ENCODE measurements around the gene PSD2. TPM values are rescaled to one million over a fixed set of nuclear protein-coding genes. Genes with fewer than 3 reads are reported as not detected.

PSD2 gene
- total and polyA plus RNA-seq, 2 donors (not counting 1 experiment from before 2014, with no cell fraction given), result 0.10 to 0.17 TPM

- Histone ChIP-seq H3K79me2 (ENCODE audit: control insufficient read depth, insufficient read depth, low read length) (no peaks in the 10 kb centered on the region), H3K4me3 (ENCODE audit: control extremely low read depth in 1 of 5, extremely low read depth in 1 of 5, insufficient read depth in 1 of 5, low read depth in 2 of 5, low read length in 4 of 5) (peak overlapping the region; percentile 1 to 86 (median 54)), H3K27ac (ENCODE audit: low read length in 2 of 2) (peak overlapping the region in 1 of 2 donors; percentile 60), H2AFZ (ENCODE audit: insufficient read depth, low read depth, low read length, poor library complexity, severe bottlenecking) (peak overlapping the region; percentile 88), H4K20me1 (ENCODE audit: control insufficient read depth, insufficient read depth, low read length, poor library complexity, severe bottlenecking) (no peaks in the 10 kb centered on the region), H3K9me3 (ENCODE audit: control extremely low read depth in 1 of 3, control insufficient read depth in 2 of 3, insufficient read depth in 1 of 3, low read length in 2 of 3) (no peaks in the 10 kb centered on the region), H3K4me1 (ENCODE audit: control insufficient read depth in 2 of 2, insufficient read depth in 2 of 2, low read length in 2 of 2) (peaks cover 8 to 16% of the 10 kb centered on the region in 2 donors), H3K9ac (ENCODE audit: low read length) (peak overlapping the region; percentile 77), H3K27me3 (replicated peaks in 1 of 4; ENCODE audit: control extremely low read depth in 1 of 4, control insufficient read depth in 3 of 4, insufficient read depth in 4 of 4, low read length in 3 of 4) (peaks cover 0 to 32% (median 16%) of the 10 kb centered on the region in 4 experiments), H3K4me2 (replicated peaks; ENCODE audit: low read depth, low read length, poor library complexity, severe bottlenecking) (peak overlapping the region; percentile 93), H3K36me3 (replicated peaks in 1 of 2; ENCODE audit: control extremely low read depth in 1 of 2, control insufficient read depth in 1 of 2, extremely low read depth in 1 of 2, insufficient read depth in 2 of 2, low read length in 1 of 2) (no peaks in the 10 kb centered on the region)
- peaks cover 13% of the 10 kb centered on the region for H3K27me3 Mint-ChIP-seq
- peak overlapping the region; percentile 75 for H3K27ac Mint-ChIP-seq
- ChIA-PET POLR2A (interaction anchor here (0.7 kb wide), 1 partner anchor 799 kb away, joined by 3 read pairs; the partner anchor contains the start of genes IK and NDUFA2), CTCF (interaction anchor here (1.1 to 3.9 kb wide), 3 partner anchors 12 to 61 kb away, joined by 5 to 21 read pairs (median 15); no protein-coding TSS in a partner anchor)
- no peaks in the 10 kb centered on the region for H3K9me3 Mint-ChIP-seq (ENCODE audit: insufficient read depth)
- TF ChIP-seq EZH2 (IDR thresholded peaks at IDR 0.05; ENCODE audit: borderline replicate concordance, insufficient read depth, low read depth, low read length, poor library complexity, severe bottlenecking), result no peak
- TF ChIP-seq CTCF (IDR thresholded peaks at IDR 0.05), result no peak
- ATAC-seq (ENCODE audit: low read depth), result peak; percentile 19
- DNase-seq, result no peak
- peak overlapping the region; percentile 85 for H3K4me3 Mint-ChIP-seq
- 10% methylated on average over 28 of the region's 43 CpGs for WGBS (ENCODE audit: insufficient coverage)
- intact Hi-C loops (cut with micrococcal nuclease), result loop anchor here (5.0 kb wide), 3 partner anchors 216 to 1636 kb away; partner anchors contain the start of gene CDC23
- H3K4me1 Mint-ChIP-seq, result peaks cover 15% of the 10 kb centered on the region
Measured at GRCh38 chr5:139848508-139849100, 53.0 kb downstream of the PSD2 start.

GRCh38 chr5:139849501-139849900, 53.9 kb downstream of the PSD2 start:
- Histone ChIP-seq H3K79me2 (ENCODE audit: control insufficient read depth, insufficient read depth, low read length) (no peaks in the 10 kb centered on the region), H2AFZ (ENCODE audit: insufficient read depth, low read depth, low read length, poor library complexity, severe bottlenecking) (peak overlapping the region; percentile 5), H3K27me3 (replicated peaks in 1 of 4; ENCODE audit: control extremely low read depth in 1 of 4, control insufficient read depth in 3 of 4, insufficient read depth in 4 of 4, low read length in 3 of 4) (peaks cover 0 to 26% (median 12%) of the 10 kb centered on the region in 4 experiments), H3K4me2 (replicated peaks; ENCODE audit: low read depth, low read length, poor library complexity, severe bottlenecking) (no peak overlapping the region), H3K4me3 (ENCODE audit: control extremely low read depth in 1 of 5, extremely low read depth in 1 of 5, insufficient read depth in 1 of 5, low read depth in 2 of 5, low read length in 4 of 5) (no peak overlapping the region), H3K27ac (ENCODE audit: low read length in 2 of 2) (no peak overlapping the region), H3K4me1 (ENCODE audit: control insufficient read depth in 2 of 2, insufficient read depth in 2 of 2, low read length in 2 of 2) (peaks cover 8 to 14% of the 10 kb centered on the region in 2 donors), H3K9me3 (ENCODE audit: control extremely low read depth in 1 of 3, control insufficient read depth in 2 of 3, insufficient read depth in 1 of 3, low read length in 2 of 3) (no peaks in the 10 kb centered on the region), H3K36me3 (replicated peaks in 1 of 2; ENCODE audit: control extremely low read depth in 1 of 2, control insufficient read depth in 1 of 2, extremely low read depth in 1 of 2, insufficient read depth in 2 of 2, low read length in 1 of 2) (no peaks in the 10 kb centered on the region), H4K20me1 (ENCODE audit: control insufficient read depth, insufficient read depth, low read length, poor library complexity, severe bottlenecking) (no peaks in the 10 kb centered on the region), H3K9ac (ENCODE audit: low read length) (no peak overlapping the region)
- peaks cover 13% of the 10 kb centered on the region for H3K4me1 Mint-ChIP-seq
- ChIA-PET CTCF (interaction anchor here (0.5 to 3.9 kb wide), 6 partner anchors 10 to 214 kb away, joined by 3 to 21 read pairs (median 4); no protein-coding TSS in a partner anchor), POLR2A (no interaction called here)
- H3K9me3 Mint-ChIP-seq (ENCODE audit: insufficient read depth), result no peaks in the 10 kb centered on the region
- H3K27me3 Mint-ChIP-seq, result peaks cover 6% of the 10 kb centered on the region
- peak overlapping the region; percentile 85 for H3K4me3 Mint-ChIP-seq
- TF ChIP-seq EZH2 (IDR thresholded peaks at IDR 0.05; ENCODE audit: borderline replicate concordance, insufficient read depth, low read depth, low read length, poor library complexity, severe bottlenecking) (no peak), CTCF (IDR thresholded peaks at IDR 0.05) (no peak)
- 81% methylated on average over 7 of the region's 7 CpGs for WGBS (ENCODE audit: insufficient coverage)
- intact Hi-C loops (cut with micrococcal nuclease), result loop anchor here (5.0 kb wide), 3 partner anchors 217 to 1637 kb away; partner anchors contain the start of gene CDC23
- DNase-seq (no peak), ATAC-seq (ENCODE audit: low read depth) (no peak)
- peak overlapping the region; percentile 42 for H3K27ac Mint-ChIP-seq
